CD4-positive, alpha-beta T cell treated with Interleukin-4 for 1 hour (primary cell): ENCODE results near the gene KCTD5.
A peak's percentile ranks its signal among the peaks of the same experiment; 100 is the strongest.

Experiments used
- DNase-seq, 2 donors: peaks; one replicate each; pipeline ENCODE4 v3.0.0-alpha.2; 2020 to 2022

Gene KCTD5

DNA sequence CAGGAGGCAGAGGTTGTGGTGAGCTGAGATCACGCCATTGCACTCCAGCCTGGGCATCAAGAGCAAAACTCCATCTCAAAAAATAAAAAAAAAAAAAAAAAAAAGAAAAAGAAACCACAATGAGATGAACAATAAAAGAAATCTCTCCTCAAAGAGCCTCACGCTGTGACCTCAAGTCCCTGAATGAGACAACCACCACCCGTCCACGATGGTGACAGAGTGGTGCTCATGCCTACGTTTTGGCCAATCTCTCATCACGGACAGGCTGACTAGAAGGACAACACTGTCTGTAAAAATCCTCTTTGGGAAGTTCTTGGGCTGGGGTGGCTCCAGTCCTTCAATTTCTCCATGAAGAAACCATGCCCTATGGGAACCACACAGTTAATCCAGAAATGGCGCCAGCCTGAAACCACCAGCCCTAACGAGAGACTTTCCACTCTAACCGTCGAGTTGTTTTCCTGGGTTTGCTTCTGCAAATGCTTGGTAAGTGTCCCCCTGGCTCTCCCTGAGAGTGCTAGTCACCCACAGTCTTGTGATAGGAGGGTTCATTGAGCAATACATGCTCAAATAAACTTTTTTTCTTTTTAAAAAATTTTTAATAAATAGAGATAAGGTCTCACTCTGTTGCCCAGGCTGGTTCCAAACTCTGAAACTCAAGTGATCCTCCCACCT is 52.7 kb downstream of the KCTD5 start:
- DNase-seq = no peak

DNA sequence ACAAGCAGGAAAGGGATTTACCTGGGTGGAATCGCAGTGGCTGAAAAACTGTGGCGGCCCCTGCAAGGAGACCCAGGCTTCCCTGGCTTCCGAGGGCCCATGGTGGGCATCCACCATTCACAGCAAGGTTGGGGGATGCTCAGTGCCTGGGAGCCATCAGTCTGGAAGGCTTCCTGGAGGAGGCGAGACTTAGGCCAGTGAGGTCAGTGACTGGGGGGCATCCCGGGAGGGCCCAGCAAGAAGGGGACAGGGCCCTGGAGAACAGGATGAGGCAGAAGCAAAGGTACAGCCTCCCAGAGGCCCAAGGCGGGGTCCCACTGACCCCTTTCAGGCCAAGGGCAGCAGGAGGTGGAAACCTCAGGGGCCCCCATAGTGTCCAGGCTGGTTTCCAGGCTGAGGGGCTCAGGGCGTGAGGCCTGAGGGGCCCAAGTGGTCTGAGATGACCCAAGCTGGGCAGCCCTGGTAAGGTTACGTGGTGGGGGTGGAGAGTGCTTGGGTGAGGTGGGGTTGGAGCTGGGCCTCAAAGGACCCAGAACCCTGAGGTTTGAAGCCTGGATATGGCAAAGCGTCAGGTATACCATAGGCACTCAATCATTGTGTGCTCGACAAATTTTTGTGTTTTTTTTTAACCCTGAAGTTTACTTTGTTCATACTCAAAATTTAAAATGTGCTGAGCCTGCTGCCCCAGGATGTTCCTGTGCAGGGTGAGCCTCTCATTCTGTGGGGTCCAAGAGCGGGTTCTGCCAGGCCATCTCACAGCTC is 54.3 kb downstream of the KCTD5 start:
- no peak for DNase-seq

DNA sequence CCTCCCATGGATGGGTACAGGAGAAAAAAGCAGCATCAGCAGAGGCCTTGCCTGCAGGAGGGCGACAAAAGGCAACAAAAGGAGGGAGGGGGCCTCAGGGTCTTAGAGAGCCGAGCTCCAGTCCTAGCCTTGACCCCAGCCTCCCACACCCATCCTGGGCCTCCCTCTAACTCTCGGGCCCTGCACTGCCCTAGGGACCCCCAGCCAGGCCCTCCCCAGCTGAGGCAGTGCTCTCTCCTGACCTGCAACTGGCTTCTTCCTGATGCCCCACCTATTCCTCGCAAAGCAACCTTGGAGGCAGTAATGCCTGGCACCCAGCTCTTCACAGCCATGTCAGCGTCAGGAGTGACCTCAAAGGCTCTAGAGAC is 54.9 kb downstream of the KCTD5 start:
- no peak for DNase-seq

DNA sequence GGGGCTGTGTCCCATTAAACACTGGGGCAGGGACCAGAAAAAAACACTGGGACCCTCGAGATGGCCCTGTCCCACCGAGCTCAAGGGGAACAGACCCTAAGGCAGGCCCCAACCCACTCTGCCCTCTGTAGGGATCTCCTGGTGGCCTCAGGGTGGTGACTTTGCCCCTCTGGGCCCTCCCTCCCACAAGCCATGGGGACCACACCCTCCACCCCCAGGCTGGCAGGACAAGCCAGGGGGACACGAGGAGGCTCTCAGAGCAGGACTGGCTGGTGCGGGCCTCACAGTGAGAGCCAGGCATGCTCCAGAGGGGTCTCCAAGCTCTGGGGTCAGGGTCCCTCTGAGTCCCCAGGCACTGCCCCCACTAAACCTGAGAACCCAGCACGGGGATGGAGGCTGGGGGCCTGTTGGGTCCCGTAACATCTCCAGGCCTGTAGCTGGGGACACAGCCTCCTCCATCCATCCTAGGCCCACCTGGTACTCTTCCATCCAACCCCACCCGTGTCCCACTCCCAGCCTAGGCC is 55.6 kb downstream of the KCTD5 start:
- DNase-seq = no peak

DNA sequence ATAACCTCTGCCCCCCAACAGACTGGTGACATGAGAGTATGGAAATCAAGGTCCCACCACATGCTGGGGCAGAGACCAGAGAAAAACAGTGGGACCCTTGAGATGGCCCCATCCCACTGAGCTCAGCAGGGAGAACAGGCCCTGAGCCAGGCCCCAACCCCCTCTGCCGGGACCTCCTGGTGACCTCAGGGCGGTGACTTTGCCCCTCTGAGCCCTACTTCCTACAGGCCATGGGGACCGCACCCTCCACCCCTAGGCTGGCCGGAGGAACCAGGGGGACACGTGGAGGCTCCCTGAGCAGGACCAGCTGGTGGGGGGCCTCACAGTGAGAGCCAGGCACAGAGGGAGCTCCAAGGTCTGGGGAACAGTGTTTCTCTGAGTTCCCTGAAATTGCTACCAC is 56.3 kb downstream of the KCTD5 start:
- no peak for DNase-seq

DNA sequence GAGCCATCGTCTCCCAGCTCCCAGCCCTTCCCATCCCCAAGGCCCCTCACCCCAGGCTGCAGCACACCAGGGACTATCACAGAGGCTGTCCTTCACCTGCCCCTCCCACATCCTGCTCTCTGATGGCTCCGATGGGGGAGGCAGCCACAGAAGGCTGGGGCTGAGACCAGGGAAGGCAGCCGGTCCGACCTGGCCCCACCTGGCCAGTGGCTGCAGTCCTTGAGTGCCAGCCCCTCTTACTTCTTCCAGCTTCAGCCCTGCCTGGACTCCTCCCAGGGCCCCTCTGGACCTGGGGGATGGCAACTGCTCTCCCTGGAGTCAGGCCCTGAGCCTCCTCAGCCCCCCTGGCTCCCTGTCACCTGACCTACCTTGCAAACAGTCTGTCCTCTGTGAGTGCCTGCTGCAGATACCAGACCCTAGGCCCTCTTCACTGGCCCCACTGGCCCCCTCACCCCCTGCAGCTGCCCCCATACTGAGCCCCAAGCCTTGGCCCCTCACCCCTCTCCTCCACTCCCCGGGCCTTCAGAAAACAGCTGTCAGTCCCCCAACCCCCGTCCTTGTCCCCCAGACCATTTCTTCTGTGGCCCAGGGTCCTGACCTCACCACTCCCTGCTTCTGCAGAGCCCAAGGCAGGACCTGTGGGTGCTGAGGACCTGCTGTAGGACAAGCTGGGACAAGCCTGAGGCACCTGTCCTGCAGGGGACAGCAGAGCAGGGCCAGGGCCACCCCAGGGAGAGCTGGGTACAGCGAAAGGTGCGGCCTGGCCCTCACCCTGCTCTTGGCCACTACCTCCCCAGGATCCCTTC is 57.5 kb downstream of the KCTD5 start:
- no peak for DNase-seq

DNA sequence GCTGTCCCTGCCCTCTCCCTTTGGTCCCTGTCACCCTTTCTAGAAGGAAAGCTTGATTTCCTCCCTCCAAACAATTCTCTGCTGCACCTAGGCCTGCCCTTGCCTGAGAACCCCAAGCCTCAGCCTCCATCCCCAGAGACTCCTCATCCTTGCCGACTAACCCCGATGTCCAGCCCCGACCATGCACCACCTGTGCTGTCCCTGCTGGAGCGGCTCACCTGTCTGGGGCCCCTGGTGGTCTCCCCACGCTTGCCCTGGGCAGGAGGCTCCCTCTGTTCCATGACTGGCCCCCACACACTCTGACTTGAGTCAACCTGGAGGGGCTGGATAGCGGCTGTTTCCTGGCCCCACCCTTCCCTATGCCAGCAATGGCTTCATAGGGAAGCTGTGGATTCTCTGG is 58.2 kb downstream of the KCTD5 start:
- no peak for DNase-seq

DNA sequence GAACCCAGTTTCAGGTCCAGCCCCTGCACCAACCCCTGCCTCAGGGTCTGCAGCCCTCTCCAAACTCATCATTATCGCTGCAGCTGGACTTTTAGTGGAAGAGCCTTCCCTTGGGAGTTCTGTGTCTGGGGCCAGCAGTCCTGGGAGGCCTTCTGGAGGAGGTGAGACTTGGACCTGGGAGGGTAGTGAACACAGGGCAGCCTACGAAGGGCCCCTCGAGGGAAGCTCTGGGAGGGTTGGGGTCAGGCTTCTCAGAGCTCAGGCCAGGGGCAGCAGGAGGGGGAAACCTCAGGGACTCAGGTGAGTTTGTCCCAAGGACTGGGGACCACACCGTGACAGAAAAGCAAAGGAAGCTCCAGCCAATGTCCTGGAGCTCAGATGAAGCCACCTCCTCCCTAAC is 58.8 kb downstream of the KCTD5 start:
- no peak for DNase-seq

DNA sequence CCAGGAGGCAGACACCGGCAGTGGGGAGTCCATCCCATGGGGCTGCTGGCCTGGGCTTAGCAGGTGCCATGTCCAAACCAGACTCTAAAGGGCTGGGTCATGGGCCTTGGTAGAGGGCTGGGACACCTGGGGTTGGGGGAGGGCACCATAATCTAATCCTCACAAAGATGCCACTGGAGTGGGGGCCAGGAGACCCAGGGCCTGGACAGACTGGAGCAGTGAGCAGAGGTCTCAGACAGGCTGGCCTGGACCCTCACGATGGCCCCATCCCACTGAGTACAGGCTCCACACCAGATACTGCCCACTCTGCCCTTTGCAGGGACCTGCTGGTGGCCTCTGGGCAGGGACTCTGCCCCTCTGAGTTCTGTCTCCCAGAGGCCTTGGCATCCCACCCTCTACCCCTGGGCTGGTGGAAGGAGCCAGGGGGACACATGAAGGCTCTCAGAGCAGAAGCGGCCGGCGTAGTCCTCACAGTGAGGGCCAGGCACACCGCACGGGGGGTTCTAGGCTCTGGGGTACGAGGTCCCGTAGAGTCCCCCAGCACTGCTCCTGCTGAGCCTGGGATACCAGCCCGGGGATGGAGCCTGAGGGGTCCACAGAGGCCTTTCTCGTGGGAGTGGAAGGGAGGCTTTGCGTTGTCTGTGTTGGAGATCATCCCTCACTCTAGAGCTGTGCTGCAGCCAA is 60.1 kb downstream of the KCTD5 start:
- no peak for DNase-seq

DNA sequence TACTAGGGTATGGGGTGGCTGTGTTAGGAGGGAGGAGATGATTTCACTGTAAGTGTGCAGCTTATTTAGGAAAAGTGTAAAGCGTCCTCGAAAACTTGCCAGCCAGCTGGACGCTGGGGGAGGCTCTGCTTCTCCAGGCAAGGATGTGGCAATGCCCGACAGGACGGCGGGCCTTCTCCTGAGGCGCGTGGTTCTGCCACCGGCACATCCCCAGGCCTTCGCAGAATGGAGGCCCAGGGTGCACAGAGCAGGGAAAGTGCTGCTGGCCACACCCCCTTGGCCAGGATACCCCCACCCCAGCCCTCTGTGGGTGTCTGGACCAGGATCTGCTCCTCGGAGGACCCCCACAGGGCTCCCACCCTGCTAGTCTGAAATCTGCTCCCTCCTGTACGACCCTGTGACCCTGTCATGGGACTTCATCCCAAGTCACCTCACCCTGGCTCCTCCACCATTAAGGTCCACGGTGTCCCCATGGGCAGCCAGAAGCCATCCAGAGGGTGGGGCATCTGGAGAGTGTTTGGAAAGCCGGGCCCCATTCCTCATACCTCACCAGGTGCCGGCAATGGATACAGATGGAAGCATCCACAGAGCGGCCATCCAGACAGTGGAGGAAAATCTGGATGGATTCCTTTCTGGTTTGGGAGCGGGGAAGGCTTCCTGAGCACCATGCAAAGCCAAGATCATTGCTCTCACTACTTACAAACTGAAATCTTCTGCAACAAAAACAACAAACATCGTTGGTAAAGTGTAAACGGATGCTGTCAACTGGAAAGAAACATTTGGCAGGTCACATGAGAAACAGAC is 60.9 kb downstream of the KCTD5 start:
- no peak for DNase-seq

DNA sequence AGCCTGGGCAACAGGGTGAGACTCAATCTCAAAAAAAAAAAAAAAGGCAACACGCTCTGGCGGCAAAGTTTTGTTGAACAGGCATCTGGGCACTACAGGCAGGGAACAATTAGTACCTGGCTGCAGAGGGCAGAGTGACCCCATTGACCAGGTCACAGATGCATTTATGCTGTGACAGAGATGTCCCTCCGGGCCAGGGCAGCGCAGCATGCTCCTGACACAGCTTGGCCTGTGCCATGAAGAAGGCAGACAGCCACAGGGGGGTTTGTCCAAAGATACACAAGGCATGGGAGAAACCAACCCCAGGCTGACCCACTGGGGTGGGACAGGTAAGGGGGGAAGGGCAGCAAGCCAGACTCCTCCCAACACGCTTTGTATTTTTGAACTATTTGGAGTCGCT is 62.4 kb downstream of the KCTD5 start:
- DNase-seq = no peak

DNA sequence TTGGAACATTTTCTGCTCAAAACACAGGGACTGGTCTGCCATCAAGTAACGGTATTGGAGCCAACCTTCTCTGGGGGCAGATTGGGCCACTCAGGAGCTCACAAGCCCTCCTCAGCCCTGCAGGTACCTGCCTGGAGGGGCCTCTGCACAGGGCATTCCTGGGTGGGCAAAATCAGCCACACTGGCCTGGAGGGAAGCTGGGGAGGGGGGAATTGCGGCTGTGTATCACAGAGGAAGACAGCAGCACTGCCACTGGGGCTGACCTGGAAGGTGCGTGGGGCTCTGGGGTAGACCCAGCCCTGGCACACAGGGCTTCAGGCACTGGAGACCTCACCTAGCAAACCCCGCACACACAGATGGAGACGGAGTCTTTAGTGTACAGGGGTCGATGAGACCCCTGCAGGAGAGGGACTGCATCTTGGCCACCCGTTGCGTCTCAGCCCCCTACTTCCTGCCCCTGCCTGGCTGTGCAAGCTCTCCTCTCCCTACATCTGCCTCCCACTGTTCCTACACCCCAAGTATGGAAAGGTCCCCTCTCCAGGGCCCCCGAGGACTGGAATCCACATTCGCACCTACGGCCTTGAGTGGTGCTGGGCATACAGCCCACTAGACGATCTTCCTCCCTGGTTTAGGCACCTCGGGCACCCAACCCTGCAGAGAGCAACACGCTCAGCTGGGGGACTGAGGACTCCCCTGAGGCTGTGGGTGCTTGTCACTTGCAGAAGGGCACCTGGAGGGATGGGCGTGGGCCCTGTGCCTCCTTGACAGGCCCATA is 63.0 kb downstream of the KCTD5 start:
- DNase-seq = no peak

DNA sequence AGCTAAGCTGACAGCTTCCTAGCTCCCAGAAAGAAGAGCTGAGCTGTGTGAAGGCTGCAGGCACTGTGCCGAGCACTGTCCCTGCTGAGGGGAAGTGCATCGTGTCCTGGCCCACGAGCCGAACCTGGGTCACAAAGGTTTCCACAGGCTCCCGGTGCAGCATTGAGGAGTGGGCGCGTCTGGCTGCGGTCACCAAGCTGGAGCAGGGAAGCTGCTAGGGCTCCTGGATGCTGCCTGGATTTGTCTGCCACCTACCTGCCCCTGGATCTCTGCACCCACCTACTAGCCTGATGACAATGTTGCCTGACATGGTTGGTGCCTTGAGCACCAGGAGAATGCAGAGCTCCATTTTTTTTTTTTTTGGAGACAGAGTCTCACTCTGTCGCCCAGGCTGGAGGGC is 63.6 kb downstream of the KCTD5 start:
- no peak for DNase-seq

DNA sequence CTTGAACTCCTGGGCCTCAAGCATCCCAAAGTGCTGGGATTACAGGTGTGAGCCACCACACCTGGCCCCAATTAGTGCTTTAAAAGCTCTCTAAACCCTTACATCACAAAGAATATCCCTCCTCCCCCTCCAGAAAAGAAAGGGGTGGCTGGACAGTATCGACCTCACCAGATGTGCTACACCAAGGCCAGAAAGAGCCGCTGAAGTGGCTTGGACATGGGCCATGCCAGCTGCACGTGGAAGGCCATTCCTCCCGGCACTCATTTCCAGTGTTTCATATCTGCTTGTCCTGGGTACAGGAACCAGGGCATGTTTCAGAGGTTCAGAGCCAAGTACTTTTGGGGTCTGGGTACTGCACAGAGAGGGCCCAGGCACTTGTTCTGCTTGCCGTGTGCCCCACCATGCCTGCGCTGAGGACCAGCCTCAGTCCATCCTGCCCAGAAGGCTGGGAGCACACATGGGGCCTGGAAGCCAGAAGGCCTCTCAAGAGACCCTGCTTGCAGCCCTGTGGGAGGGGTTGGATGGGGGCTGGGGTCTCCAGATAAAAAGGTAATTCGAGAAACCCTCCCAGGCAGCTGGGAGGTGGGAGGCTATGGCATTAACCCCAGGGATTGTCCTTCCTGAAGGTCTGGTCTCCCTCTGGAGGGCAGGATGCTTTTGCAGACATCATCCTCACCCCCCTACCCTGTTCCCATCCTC is 66.6 kb downstream of the KCTD5 start:
- DNase-seq = no peak

DNA sequence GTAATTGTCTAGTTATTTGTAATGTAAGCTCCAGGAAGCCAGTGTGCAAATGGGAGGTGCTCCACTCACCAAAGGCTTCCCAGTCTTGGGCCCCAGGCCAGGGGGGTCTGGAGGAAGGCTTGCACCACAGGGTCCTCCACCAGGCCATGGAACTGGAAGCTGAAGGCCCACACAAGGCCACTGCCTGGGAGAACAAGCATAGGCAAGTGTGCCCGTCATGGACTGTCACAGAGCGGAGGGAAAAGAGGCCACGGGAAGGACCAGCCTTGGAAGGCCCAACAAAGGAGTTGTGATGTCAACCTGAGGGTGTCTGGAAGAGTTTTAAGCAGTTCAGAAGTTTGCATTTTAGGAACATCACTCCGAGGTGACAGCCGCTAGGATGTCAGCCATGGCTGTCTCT is 67.2 kb downstream of the KCTD5 start:
- DNase-seq = no peak

DNA sequence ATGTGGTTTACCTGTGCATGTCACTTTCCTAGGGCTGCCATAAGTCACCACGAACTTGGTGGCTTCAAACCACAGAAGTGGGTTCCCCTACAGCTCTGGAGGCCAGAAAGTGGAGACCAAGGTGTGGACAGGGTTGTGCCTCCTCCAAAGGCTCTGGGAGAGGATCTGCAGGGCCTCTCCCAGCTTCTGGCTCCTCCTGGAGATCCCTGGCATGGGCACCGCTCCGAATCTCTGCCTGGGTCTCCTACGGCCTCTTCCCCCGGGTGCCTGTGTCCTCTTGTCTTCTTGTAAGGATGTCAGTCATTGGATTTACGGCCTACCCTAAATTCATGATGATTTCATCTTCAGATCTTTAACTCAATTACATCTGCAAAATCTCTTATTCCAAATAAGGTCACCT is 67.6 kb downstream of the KCTD5 start:
- DNase-seq = no peak

DNA sequence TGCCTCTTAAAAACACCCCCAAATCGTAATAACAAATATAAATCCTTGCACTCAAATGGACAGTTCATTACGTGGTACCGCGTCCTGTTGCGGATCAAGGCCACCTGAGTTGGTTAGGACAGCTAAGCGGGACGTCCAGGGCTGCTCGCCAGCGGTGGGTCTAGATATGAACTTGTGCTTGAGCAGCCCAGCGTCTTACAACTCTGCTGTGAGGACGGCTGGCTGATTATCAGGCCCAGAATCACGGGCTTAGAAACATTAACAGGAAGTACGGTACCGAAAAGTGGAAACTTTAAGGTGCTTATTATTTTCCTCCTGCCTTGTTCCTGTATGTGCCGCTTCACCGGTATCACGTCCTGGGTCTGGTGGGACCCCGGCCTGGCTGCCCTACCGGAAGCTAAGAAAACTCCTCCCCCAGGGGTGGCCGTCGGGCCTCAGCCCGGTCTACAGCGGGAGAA is 69.3 kb downstream of the KCTD5 start:
- DNase-seq = no peak

DNA sequence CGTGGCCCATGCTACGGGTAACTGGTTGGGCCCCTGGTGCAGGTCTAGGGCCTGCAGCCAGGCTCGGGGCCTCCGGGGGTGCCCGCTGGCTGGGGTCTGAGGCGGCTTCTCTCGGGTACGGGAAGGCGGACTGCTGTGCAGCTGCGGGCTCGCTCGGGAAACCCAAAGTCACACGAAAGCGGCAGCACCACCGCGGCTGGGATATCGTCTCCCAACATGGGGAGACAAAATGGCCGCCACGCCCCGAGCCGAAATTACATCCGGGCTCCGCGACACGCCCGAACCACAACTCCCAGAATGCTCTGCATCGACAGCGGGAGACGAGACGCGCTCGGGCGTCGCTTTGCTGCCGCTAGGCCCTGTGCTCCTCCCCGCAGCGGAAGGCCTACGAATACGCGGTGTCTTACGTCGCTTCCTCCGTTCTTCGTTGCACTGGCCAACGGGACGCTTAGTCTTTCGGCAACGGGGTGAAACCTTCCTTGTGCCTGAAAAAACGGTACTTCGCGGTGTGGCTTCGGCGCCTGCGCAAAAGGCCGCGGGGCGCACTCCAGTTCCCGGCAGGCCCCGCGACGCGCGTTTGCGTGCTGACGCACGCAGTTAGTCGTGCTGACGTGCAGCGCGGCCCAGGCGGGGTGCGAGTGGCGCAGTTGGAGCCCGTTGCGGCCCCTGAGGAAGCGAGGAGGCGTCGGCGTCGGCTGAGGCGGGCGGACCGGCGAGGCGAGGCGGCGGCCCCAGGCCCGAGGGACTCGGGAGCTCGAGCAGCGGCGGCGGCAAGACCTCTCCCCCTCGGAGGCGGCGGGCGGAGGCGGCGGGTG is 69.9 kb downstream of the KCTD5 start, which contains the start of gene SRRM2:
SRRM2 (plus strand) TSS at position 604 of the 815 bp plus-strand sequence. CDS start 3,727 bp downstream, outside the sequence.
- peak; percentile 95 to 96 for DNase-seq
